Hepatocyte (in vitro differentiated cells): Measurements from ENCODE around the gene SRR. TPM values are rescaled to one million over a fixed set of nuclear protein-coding genes. Genes with fewer than 3 reads are reported as not detected.

Experiments
- DNase-seq: peaks from one replicate; pipeline ENCODE4 v3.0.0-alpha.2; 2016; ENCODE audit warnings: low spot score
- H2AFZ ChIP-seq: fragments of 200-600 bp; sonication (generic); 2 replicates; pipeline ENCODE4 v1.6.0; 2016; ENCODE audit warnings: antibody characterized with exemption, mild to moderate bottlenecking
- H3K27ac ChIP-seq: fragments of 200-600 bp; sonication (generic); 2 replicates; pipeline ENCODE4 v1.5.1; 2016; ENCODE audit warnings: mild to moderate bottlenecking
- H3K27me3 ChIP-seq: fragments of 200-600 bp; sonication (generic); 2 replicates; pipeline ENCODE4 v1.6.1; 2016
- H3K36me3 ChIP-seq: fragments of 200-600 bp; sonication (generic); replicated peaks from 2 replicates; pipeline ENCODE4 v1.5.1; 2016; ENCODE audit warnings: low read depth; ENCODE audit not compliant: insufficient read depth
- H3K4me1 ChIP-seq: fragments of 200-600 bp; sonication (generic); 2 replicates; pipeline ENCODE4 v1.5.1; 2016; ENCODE audit warnings: mild to moderate bottlenecking, moderate library complexity; ENCODE audit not compliant: insufficient read depth
- H3K4me2 ChIP-seq: fragments of 200-600 bp; sonication (generic); 2 replicates; pipeline ENCODE4 v1.6.0; 2016
- H3K4me3 ChIP-seq: fragments of 200-600 bp; sonication (generic); 2 replicates; pipeline ENCODE4 v1.5.1; 2016; ENCODE audit warnings: mild to moderate bottlenecking
- H3K79me2 ChIP-seq: fragments of 200-600 bp; sonication (generic); 2 replicates; pipeline ENCODE4 v1.6.0; 2017; ENCODE audit warnings: mild to moderate bottlenecking
- H3K9me2 ChIP-seq: fragments of 200-600 bp; sonication (generic); replicated peaks from 2 replicates; pipeline ENCODE4 v1.6.0; 2017; ENCODE audit warnings: mild to moderate bottlenecking; ENCODE audit not compliant: insufficient read depth
- H3K9me3 ChIP-seq: fragments of 200-600 bp; sonication (generic); 2 replicates; pipeline ENCODE4 v1.5.1; 2016; ENCODE audit warnings: low read depth, mild to moderate bottlenecking
- H4K20me1 ChIP-seq: fragments of 200-600 bp; sonication (generic); 2 replicates; pipeline ENCODE4 v1.6.0; 2016; ENCODE audit warnings: mild to moderate bottlenecking; ENCODE audit not compliant: insufficient read depth, poor library complexity, severe bottlenecking
- CTCF ChIP-seq: fragments of 200-600 bp; sonication (generic); IDR thresholded peaks from 2 replicates; pipeline ENCODE4 v1.5.1; 2016; ENCODE audit warnings: antibody characterized with exemption, mild to moderate bottlenecking; ENCODE audit not compliant: poor library complexity
- EZH2 ChIP-seq: fragments of 200-600 bp; sonication (generic); IDR thresholded peaks from 2 replicates; pipeline ENCODE4 v1.6.1; 2016; ENCODE audit warnings: antibody characterized with exemption, mild to moderate bottlenecking, borderline replicate concordance
- EZH2phosphoT487 ChIP-seq: fragments of 200-600 bp; sonication (generic); IDR thresholded peaks from one replicate; pipeline ENCODE4 v1.6.1; 2018; ENCODE audit warnings: antibody characterized with exemption, mild to moderate bottlenecking, low read depth, moderate library complexity; ENCODE audit not compliant: unreplicated experiment, severe bottlenecking
- whole genome bisulfite sequencing: methylation state at CpG from one replicate; pipeline ENCODE4 v1.1.6; 2016; ENCODE audit warnings: low lambda C conversion rate; ENCODE audit errors: missing lambda C conversion rate; 5-methylcytosine and 5-hydroxymethylcytosine counted together
- polyA plus RNA-seq: library from polyadenylated mRNA; unstranded; fragments of >200 nt; fragmentation: Nextera tagmentation; extraction: Ambion mirVana; gene quantifications from 2 replicates; pipeline ENCODE4 v1.2.1, GENCODE V29; 2016
- total RNA-seq: library from RNA; depleted of rRNA; stranded (reverse); fragments of >200 nt; gene quantifications from 2 replicates; pipeline ENCODE4 v1.2.3, GENCODE V29; 2014

SRR gene
- total and polyA plus RNA-seq, 2 experiments from 2014 or later: 7.8 to 16.0 TPM

- no peak for TF ChIP-seq EZH2phosphoT487
- no peak for TF ChIP-seq EZH2
- TF ChIP-seq CTCF: no peak
- Histone ChIP-seq H3K27ac (no peak overlapping the region), H3K9me2 (no peaks in the 10 kb centered on the region), H3K27me3 (no peaks in the 10 kb centered on the region), H3K4me3 (no peak overlapping the region), H3K79me2 (peaks cover 5% of the 10 kb centered on the region), H2AFZ (no peak overlapping the region), H4K20me1 (no peaks in the 10 kb centered on the region), H3K36me3 (no peaks in the 10 kb centered on the region), H3K9me3 (no peaks in the 10 kb centered on the region), H3K4me1 (no peaks in the 10 kb centered on the region), H3K4me2 (no peak overlapping the region)
- no peak for DNase-seq
- 95% methylated on average over 9 of the region's 9 CpGs for WGBS
Observed at GRCh38 chr17:2277429-2278170, 26.1 kb upstream of the SRR start.

GRCh38 chr17:2279707-2280106 lies 24.0 kb upstream of the SRR start:
- peaks cover 5% of the 10 kb centered on the region for H3K79me2 ChIP-seq
- no peak overlapping the region for H3K27ac ChIP-seq
- WGBS: 90% methylated on average over 9 of the region's 9 CpGs
- H3K9me2 ChIP-seq: no peaks in the 10 kb centered on the region
- no peaks in the 10 kb centered on the region for H3K27me3 ChIP-seq
- no peak overlapping the region for H3K4me3 ChIP-seq
- H2AFZ ChIP-seq: no peak overlapping the region
- peak; percentile 13 for DNase-seq
- no peaks in the 10 kb centered on the region for H3K4me1 ChIP-seq
- H3K36me3 ChIP-seq: no peaks in the 10 kb centered on the region
- TF ChIP-seq EZH2phosphoT487 (no peak), EZH2 (no peak), CTCF (no peak)
- H4K20me1 ChIP-seq: no peaks in the 10 kb centered on the region
- no peak overlapping the region for H3K4me2 ChIP-seq
- H3K9me3 ChIP-seq: no peaks in the 10 kb centered on the region

GRCh38 chr17:2282297-2282873 lies 21.4 kb upstream of the SRR start:
- 65% methylated on average over 7 of the region's 7 CpGs for WGBS
- TF ChIP-seq EZH2 (no peak), EZH2phosphoT487 (no peak), CTCF (peak; percentile 61)
- peaks cover 5% of the 10 kb centered on the region for H3K79me2 ChIP-seq
- no peak overlapping the region for H2AFZ ChIP-seq
- no peaks in the 10 kb centered on the region for H3K27me3 ChIP-seq
- no peaks in the 10 kb centered on the region for H4K20me1 ChIP-seq
- no peak overlapping the region for H3K4me3 ChIP-seq
- no peaks in the 10 kb centered on the region for H3K36me3 ChIP-seq
- peak; percentile 81 for DNase-seq
- H3K4me2 ChIP-seq: no peak overlapping the region
- H3K4me1 ChIP-seq: no peaks in the 10 kb centered on the region
- no peaks in the 10 kb centered on the region for H3K9me2 ChIP-seq
- no peaks in the 10 kb centered on the region for H3K9me3 ChIP-seq
- H3K27ac ChIP-seq: peak overlapping the region; percentile 31
